Measurements from ENCODE around the gene CENPF.
"Not testable (repeated sequence)": the region's sequence is repeated elsewhere in the genome, so short reads cannot be mapped to it uniquely, and the experiment has no call there.

GRCh38 chr1:214608216-214608783 is 5.3 kb downstream of the CENPF start:
- TF ChIP-seq EZH2 (IDR thresholded peaks at IDR 0.05): not testable (repeated sequence)
- TF ChIP-seq, protein P1, sequence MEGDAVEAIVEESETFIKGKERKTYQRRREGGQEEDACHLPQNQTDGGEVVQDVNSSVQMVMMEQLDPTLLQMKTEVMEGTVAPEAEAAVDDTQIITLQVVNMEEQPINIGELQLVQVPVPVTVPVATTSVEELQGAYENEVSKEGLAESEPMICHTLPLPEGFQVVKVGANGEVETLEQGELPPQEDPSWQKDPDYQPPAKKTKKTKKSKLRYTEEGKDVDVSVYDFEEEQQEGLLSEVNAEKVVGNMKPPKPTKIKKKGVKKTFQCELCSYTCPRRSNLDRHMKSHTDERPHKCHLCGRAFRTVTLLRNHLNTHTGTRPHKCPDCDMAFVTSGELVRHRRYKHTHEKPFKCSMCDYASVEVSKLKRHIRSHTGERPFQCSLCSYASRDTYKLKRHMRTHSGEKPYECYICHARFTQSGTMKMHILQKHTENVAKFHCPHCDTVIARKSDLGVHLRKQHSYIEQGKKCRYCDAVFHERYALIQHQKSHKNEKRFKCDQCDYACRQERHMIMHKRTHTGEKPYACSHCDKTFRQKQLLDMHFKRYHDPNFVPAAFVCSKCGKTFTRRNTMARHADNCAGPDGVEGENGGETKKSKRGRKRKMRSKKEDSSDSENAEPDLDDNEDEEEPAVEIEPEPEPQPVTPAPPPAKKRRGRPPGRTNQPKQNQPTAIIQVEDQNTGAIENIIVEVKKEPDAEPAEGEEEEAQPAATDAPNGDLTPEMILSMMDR (IDR thresholded peaks at IDR 0.05): not testable (repeated sequence)
